ENCODE data around the gene PLN.

GRCh38 chr6:118558464-118559217, 10.5 kb downstream of the PLN start:
- TF ChIP-seq POLR2A (IDR thresholded peaks at IDR 0.05) (no peak), CTCF (IDR thresholded peaks at IDR 0.05) (no peak)

Data from prostate gland (tissue), 2 donors.